Breast epithelium (tissue), 4 donors: ENCODE results near the gene MRM2. TPM values are rescaled to one million over a fixed set of nuclear protein-coding genes. Genes with fewer than 3 reads are reported as not detected.
A peak's percentile ranks its signal among the peaks of the same experiment; 100 is the strongest.

Experiments used
- DNase-seq, 2 donors: peaks; one replicate each; pipeline ENCODE4 v3.0.0-alpha.2; 2019; ENCODE audit warnings: low spot score in 2 of 2
- H3K27ac ChIP-seq, 2 donors: fragments of 200-600 bp; sonication (generic) in 1 of 2; one replicate each; pipeline ENCODE4 v1.5.1; 2016 to 2019; ENCODE audit warnings: mild to moderate bottlenecking in 1 of 2
- H3K27me3 ChIP-seq, 2 donors: fragments of 200-600 bp; sonication (generic) in 1 of 2; one replicate each; pipeline versions ENCODE4 v1.5.1 to v1.6.0; 2017 to 2019; ENCODE audit warnings: control low read depth in 1 of 2, mild to moderate bottlenecking in 1 of 2
- H3K36me3 ChIP-seq: fragments of 200-600 bp; one replicate; pipeline ENCODE4 v1.5.1; 2019
- H3K4me1 ChIP-seq, 2 donors: fragments of 200-600 bp; sonication (generic); one replicate each; pipeline ENCODE4 v1.5.1; 2016 to 2019; ENCODE audit warnings: control low read depth in 1 of 2
- H3K4me3 ChIP-seq, 3 donors: fragments of 200-600 bp; sonication (generic); 1 replicate in 2 of 3; 2 replicates in 1 of 3; pipeline ENCODE4 v1.5.1; 2016 to 2019; ENCODE audit warnings: mild to moderate bottlenecking in 3 of 3, moderate library complexity in 2 of 3
- H3K9me3 ChIP-seq, 2 donors: fragments of 200-600 bp; sonication (generic) in 1 of 2; one replicate each; pipeline ENCODE4 v1.5.1; 2016 to 2019; ENCODE audit warnings: control low read depth in 1 of 2
- POLR2A ChIP-seq: fragments of 450-650 bp; IDR thresholded peaks from one replicate; pipeline ENCODE4 v1.6.1; 2016; ENCODE audit warnings: antibody characterized with exemption, mild to moderate bottlenecking, moderate library complexity
- POLR2AphosphoS5 ChIP-seq, 3 donors: sonication (generic); formaldehyde crosslinking; IDR thresholded peaks; one replicate each; pipeline ENCODE4 v1.6.1; 2017; ENCODE audit warnings: antibody characterized with exemption in 3 of 3
- intact Hi-C: fragments of 100-400 bp; cut with DNase I; formaldehyde crosslinking; loops from one replicate; pipeline ENCODE4 v1.15.1; 2023; ENCODE audit warnings: low total_unique reads
- total RNA-seq, 3 donors: library from RNA; depleted of rRNA; stranded (reverse); fragments of >200 nt; gene quantifications; one replicate each; pipeline ENCODE4 v1.1.0, GENCODE V29; 2016
- TF ChIP-seq, protein P1 (sequence below), 3 donors: fragments of 450-650 bp; IDR thresholded peaks; one replicate each; pipeline ENCODE4 v1.5.1; 2016 to 2017; ENCODE audit warnings: antibody characterized with exemption in 3 of 3, mild to moderate bottlenecking in 3 of 3, moderate library complexity in 3 of 3

MRM2 gene
- total RNA-seq, 3 donors from 2014 or later = 10.9 to 20.2 (median 18.0) TPM

DNA sequence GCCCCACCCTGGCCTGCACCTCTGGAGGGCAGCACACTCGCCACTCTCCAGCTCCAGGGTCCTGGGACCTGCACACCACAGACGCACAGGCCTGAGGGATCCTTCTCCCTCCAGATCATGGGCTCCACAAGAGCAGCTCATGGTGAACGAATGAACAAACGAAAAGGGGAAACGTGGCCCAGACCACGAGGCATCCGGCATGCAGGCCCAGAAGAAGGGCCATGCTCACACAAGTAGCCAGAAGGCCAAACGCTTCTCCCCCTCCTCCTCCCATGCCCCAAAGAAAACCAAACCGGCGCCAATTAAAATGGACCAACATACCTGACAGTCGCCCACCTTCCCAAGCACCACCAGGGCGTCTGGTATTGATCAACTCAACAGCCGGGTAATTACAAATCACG is 39.6 kb downstream of the MRM2 start:
- Histone ChIP-seq H3K36me3 (no peaks in the 10 kb centered on the region), H3K27me3 (no peaks in the 10 kb centered on the region), H3K9me3 (no peaks in the 10 kb centered on the region), H3K4me1 (no peaks in the 10 kb centered on the region), H3K27ac (no peak overlapping the region), H3K4me3 (no peak overlapping the region)
- TF ChIP-seq POLR2AphosphoS5 (IDR thresholded peaks at IDR 0.05) (no peak), POLR2A (no peak)
- TF ChIP-seq, protein P1, sequence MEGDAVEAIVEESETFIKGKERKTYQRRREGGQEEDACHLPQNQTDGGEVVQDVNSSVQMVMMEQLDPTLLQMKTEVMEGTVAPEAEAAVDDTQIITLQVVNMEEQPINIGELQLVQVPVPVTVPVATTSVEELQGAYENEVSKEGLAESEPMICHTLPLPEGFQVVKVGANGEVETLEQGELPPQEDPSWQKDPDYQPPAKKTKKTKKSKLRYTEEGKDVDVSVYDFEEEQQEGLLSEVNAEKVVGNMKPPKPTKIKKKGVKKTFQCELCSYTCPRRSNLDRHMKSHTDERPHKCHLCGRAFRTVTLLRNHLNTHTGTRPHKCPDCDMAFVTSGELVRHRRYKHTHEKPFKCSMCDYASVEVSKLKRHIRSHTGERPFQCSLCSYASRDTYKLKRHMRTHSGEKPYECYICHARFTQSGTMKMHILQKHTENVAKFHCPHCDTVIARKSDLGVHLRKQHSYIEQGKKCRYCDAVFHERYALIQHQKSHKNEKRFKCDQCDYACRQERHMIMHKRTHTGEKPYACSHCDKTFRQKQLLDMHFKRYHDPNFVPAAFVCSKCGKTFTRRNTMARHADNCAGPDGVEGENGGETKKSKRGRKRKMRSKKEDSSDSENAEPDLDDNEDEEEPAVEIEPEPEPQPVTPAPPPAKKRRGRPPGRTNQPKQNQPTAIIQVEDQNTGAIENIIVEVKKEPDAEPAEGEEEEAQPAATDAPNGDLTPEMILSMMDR (IDR thresholded peaks at IDR 0.05) = no peak
- intact Hi-C loops = no loop called here
- peak in 1 of 2 donors; percentile 19 for DNase-seq

DNA sequence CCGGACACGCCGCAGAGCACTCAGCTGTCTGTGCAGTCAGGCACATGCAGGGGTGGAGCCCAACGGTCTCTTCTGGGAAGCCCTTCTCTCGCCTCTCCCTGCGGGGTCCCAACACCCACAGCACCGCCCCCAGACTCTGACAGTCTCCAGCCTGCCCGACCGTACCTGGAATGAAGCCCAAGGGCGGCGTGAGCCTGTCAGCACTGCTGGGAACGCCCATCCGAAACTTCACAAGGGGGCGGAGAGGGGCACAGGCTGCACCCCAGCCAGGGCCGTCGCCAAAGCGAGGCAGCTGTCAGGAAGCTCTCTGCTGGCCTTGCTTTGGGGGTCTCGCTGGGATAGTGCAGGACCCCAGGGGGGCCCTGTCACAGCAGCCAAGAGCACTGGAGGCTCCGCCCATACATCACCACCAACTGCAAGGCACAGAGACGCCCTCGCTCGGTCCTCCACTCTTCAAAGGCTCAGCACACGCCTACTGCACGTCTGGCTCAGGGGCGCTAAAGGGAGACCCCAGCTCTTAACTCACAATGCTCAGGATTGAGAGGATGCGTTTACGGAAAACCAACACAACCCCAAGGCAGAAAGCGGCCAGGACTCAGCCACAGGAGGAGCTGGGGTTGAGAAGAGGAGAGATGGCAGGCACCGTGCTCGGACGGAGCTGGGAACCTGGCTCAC is 40.2 kb downstream of the MRM2 start:
- intact Hi-C loops = no loop called here
- Histone ChIP-seq H3K36me3 (no peaks in the 10 kb centered on the region), H3K9me3 (no peaks in the 10 kb centered on the region), H3K27ac (no peak overlapping the region), H3K4me3 (no peak overlapping the region), H3K27me3 (no peaks in the 10 kb centered on the region), H3K4me1 (no peaks in the 10 kb centered on the region)
- DNase-seq = peak in 1 of 2 donors; percentile 10
- TF ChIP-seq, protein P1 (IDR thresholded peaks at IDR 0.05) = no peak
- TF ChIP-seq POLR2A (no peak), POLR2AphosphoS5 (IDR thresholded peaks at IDR 0.05) (no peak)

DNA sequence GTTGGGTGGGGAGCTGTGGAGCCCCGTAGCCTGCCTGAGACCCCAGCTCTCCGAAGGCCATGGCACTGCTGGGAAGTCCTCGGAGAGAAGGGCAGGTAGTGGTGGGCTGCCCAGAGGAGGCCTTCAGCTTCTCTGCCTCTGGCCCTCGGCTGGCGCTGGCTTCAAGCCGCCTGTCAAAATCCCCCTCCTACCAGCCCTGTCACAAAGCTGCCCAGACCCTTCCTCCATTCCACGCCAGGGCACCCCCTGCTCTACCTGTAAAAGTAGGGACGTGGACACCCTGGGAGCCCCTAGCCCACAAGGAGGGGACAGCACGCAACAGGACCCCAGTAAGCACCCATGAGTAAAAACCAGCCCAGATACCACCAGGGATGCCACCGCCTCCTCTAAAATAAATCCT is 40.9 kb downstream of the MRM2 start:
- no peak overlapping the region for H3K27ac ChIP-seq
- no peak for DNase-seq
- intact Hi-C loops = no loop called here

DNA sequence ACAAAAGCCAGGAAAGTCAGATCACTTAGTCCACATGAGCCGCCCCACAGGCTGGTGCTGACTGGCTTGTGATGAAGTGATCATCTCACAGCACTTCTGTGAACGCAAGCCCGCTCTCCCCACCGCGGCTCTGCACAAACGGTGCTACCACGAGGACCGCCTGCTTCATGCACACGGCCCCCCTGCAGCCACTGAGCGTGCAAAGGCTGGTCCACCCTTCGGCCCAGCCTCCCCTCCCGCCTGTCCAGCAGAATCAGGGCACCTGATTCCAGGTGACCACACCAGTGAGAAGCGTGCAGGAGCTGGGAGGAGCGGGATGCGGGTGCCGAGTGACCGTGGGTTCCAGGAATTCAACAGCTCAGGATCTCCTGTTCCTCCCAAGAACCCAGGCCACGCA is 41.4 kb downstream of the MRM2 start:
- Histone ChIP-seq H3K9me3 (no peaks in the 10 kb centered on the region), H3K27ac (no peak overlapping the region), H3K36me3 (no peaks in the 10 kb centered on the region), H3K4me1 (no peaks in the 10 kb centered on the region), H3K4me3 (no peak overlapping the region), H3K27me3 (no peaks in the 10 kb centered on the region)
- DNase-seq = no peak
- no peak for TF ChIP-seq POLR2A
- TF ChIP-seq POLR2AphosphoS5 (IDR thresholded peaks at IDR 0.05) = no peak
- TF ChIP-seq, protein P1 (IDR thresholded peaks at IDR 0.05) = no peak
- intact Hi-C loops = no loop called here

More for the DNA sequence above, 40.9 kb downstream of the MRM2 start:
- Histone ChIP-seq H3K36me3 (no peaks in the 10 kb centered on the region), H3K9me3 (no peaks in the 10 kb centered on the region), H3K4me1 (no peaks in the 10 kb centered on the region), H3K27me3 (no peaks in the 10 kb centered on the region), H3K4me3 (no peak overlapping the region)
- TF ChIP-seq, protein P1 (IDR thresholded peaks at IDR 0.05) = no peak
- TF ChIP-seq POLR2A (no peak), POLR2AphosphoS5 (IDR thresholded peaks at IDR 0.05) (no peak)

DNA sequence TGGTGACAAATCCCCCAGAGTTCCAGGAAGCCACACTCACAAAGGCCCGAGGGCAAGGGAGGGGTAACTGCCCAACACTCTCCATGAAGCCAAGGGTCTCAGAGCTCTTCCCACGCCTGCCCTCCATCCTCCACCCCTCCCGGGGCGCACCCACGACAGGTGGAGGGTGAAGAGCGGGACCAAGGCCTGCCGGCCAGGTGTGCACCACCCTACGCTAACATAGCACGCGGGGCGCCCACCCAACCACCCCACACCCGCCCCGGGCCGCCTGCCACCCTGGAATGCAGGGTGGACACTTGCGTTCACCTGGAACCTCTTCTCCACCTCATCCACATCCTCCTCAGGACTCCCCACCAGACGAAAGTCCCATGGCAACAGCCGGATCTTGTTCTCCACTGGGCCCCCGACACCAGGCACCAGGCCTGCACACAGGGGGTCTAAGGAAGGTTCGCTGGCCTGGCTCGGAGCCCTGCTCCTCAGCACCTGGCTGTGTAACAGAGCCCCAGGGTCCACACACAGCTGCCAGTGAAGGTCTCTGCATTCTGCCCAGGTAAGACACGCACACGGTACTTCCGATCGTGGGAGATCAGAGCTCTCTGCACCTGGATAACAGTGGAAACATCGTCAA is 41.9 kb downstream of the MRM2 start:
- no peaks in the 10 kb centered on the region for H3K36me3 ChIP-seq
- intact Hi-C loops = no loop called here
- no peak for DNase-seq
- no peaks in the 10 kb centered on the region for H3K9me3 ChIP-seq
- TF ChIP-seq, protein P1 (IDR thresholded peaks at IDR 0.05) = no peak
- no peak for TF ChIP-seq POLR2AphosphoS5 (IDR thresholded peaks at IDR 0.05)
- TF ChIP-seq POLR2A = no peak
- H3K4me3 ChIP-seq = no peak overlapping the region
- no peak overlapping the region for H3K27ac ChIP-seq
- no peaks in the 10 kb centered on the region for H3K4me1 ChIP-seq
- no peaks in the 10 kb centered on the region for H3K27me3 ChIP-seq
